Peyer's patch (tissue), 4 donors: ENCODE data around the gene KIAA2012.

ENCODE experiments used
- POLR2A ChIP-seq, 2 donors: fragments of 450-650 bp; IDR thresholded peaks; one replicate each; pipeline ENCODE4 v1.5.1; 2017; ENCODE audit warnings: antibody characterized with exemption in 2 of 2, mild to moderate bottlenecking in 2 of 2, moderate library complexity in 2 of 2
- TF ChIP-seq, protein P1 (sequence below), 6 experiments: fragments of 450-650 bp in 4 of 6; fragments of 200-600 bp in 2 of 6; sonication (generic) in 1 of 6; IDR thresholded peaks; one replicate each; pipeline ENCODE4 v1.5.1; 2017 to 2019; ENCODE audit warnings: antibody characterized with exemption in 6 of 6, mild to moderate bottlenecking in 3 of 6, moderate library complexity in 1 of 6

- TF ChIP-seq POLR2A (IDR thresholded peaks at IDR 0.05) = no peak
- TF ChIP-seq, protein P1, sequence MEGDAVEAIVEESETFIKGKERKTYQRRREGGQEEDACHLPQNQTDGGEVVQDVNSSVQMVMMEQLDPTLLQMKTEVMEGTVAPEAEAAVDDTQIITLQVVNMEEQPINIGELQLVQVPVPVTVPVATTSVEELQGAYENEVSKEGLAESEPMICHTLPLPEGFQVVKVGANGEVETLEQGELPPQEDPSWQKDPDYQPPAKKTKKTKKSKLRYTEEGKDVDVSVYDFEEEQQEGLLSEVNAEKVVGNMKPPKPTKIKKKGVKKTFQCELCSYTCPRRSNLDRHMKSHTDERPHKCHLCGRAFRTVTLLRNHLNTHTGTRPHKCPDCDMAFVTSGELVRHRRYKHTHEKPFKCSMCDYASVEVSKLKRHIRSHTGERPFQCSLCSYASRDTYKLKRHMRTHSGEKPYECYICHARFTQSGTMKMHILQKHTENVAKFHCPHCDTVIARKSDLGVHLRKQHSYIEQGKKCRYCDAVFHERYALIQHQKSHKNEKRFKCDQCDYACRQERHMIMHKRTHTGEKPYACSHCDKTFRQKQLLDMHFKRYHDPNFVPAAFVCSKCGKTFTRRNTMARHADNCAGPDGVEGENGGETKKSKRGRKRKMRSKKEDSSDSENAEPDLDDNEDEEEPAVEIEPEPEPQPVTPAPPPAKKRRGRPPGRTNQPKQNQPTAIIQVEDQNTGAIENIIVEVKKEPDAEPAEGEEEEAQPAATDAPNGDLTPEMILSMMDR (IDR thresholded peaks at IDR 0.05) = no peak
These were observed 46.5 kb upstream of the KIAA2012 start for GRCh38 chr2:202026507-202026906.
